ENCODE results near the gene DDA1. TPM values are rescaled to one million over a fixed set of nuclear protein-coding genes. Genes with fewer than 3 reads are reported as not detected.

Gene DDA1
- total and polyA plus RNA-seq, 9 of the 15 experiments (the other 6 are each of a cell fraction or from before 2014, with no cell fraction given) = 1.4 to 83.8 (median 33.8) TPM

- TF ChIP-seq ZHX1 (conservative IDR thresholded peaks at IDR 0.05; ENCODE audit: low read length) = 0 out of 2 replicates have a peak, but pooled peaks have one; percentile 27
- no peak for TF ChIP-seq TRIM28 (IDR thresholded peaks at IDR 0.05)
- no peak for TF ChIP-seq ZNF740 (CRISPR knock-in tag; IDR thresholded peaks at IDR 0.05)
- TF ChIP-seq ZNF740 (tag; IDR thresholded peaks at IDR 0.05) = no peak; a peak in 1 of 4 replicates
- TF ChIP-seq NR0B1 (IDR thresholded peaks at IDR 0.05; ENCODE audit: partially characterized antibody) = no peak
- TF ChIP-seq GABPB2 (CRISPR knock-in tag; conservative IDR thresholded peaks at IDR 0.05) = no peak
- no peak for TF ChIP-seq ZNF318 (IDR thresholded peaks at IDR 0.05; ENCODE audit: borderline replicate concordance in 1 of 2, low read depth in 1 of 2)
- no peak for TF ChIP-seq CBX5 (IDR thresholded peaks at IDR 0.05; ENCODE audit: borderline replicate concordance, low read depth)
- TF ChIP-seq ZNF57 (CRISPR knock-in tag; IDR thresholded peaks at IDR 0.05) = no peak
- no peak for TF ChIP-seq NR3C1 (CRISPR knock-in tag; IDR thresholded peaks at IDR 0.05)
- 0 out of 2 replicates have a peak, but pooled peaks have one; percentile 30 for TF ChIP-seq ZBTB17 (CRISPR knock-in tag; IDR thresholded peaks at IDR 0.05)
- TF ChIP-seq ZNF589 (CRISPR knock-in tag; IDR thresholded peaks at IDR 0.05; ENCODE audit: low read depth) = no peak
Measured at GRCh38 chr19:17292301-17293074, 16.9 kb upstream of the DDA1 start (continued).

All from K562 (cell line).